Osteocyte (in vitro differentiated cells): ENCODE data around the gene TSPAN7. TPM values are rescaled to one million over a fixed set of nuclear protein-coding genes. Genes with fewer than 3 reads are reported as not detected.

Experiments
- DNase-seq: peaks from one replicate; pipeline ENCODE4 v3.0.0; 2021; ENCODE audit warnings: mixed read lengths; ENCODE audit not compliant: unreplicated experiment; ENCODE audit errors: extremely low spot score
- H3K27ac Mint-ChIP-seq: one replicate; pipeline ENCODE4 v1.8.0; 2021; ENCODE audit warnings: mild to moderate bottlenecking, mixed read lengths; ENCODE audit not compliant: unreplicated experiment
- H3K27me3 Mint-ChIP-seq: one replicate; pipeline ENCODE4 v1.8.0; 2021; ENCODE audit warnings: mixed read lengths; ENCODE audit not compliant: unreplicated experiment
- H3K36me3 Mint-ChIP-seq: one replicate; pipeline ENCODE4 v1.8.0; 2021; ENCODE audit warnings: mixed read lengths; ENCODE audit not compliant: unreplicated experiment
- H3K4me1 Mint-ChIP-seq: one replicate; pipeline ENCODE4 v1.8.0; 2021; ENCODE audit warnings: mixed read lengths; ENCODE audit not compliant: unreplicated experiment
- H3K4me3 Mint-ChIP-seq: one replicate; pipeline ENCODE4 v1.8.0; 2021; ENCODE audit warnings: mild to moderate bottlenecking, moderate library complexity, mixed read lengths; ENCODE audit not compliant: unreplicated experiment
- H3K9me3 Mint-ChIP-seq: one replicate; pipeline ENCODE4 v1.8.0; 2021; ENCODE audit warnings: mixed read lengths; ENCODE audit not compliant: unreplicated experiment
- total RNA-seq: library from RNA; stranded (reverse); gene quantifications from 2 replicates; pipeline ENCODE4 v1.2.1, GENCODE V29; 2021
- TF ChIP-seq, protein P1 (sequence below): fragments of 200-600 bp; sonication (generic); IDR thresholded peaks from 2 replicates; pipeline ENCODE4 v1.5.0; 2021; ENCODE audit warnings: antibody characterized with exemption, mild to moderate bottlenecking, moderate library complexity

Gene TSPAN7
- total RNA-seq, 1 donor from 2014 or later: 0.40 TPM

DNA sequence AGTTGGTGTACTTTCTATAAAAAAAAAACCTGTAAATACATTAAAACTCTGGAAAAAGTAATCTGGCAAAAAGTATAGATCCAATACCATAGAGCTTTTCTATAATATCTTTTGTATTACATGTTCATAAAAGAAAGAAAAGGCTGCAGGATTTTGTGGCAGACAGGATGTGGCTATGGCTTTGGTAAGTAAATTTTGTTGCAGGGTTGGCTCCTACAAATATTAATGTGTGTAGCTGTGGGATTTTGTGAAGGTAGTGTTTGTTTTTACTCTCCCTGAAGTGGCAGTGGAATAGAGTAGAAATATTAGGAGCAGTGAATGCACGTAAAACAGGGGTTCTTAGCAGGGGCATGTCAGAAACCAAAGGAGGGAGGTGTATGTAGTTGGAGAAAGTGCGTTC, 84.8 kb downstream of the TSPAN7 start:
- Mint-ChIP-seq H3K27ac (no peak overlapping the region), H3K4me1 (no peaks in the 10 kb centered on the region), H3K36me3 (no peaks in the 10 kb centered on the region), H3K9me3 (no peaks in the 10 kb centered on the region), H3K4me3 (no peak overlapping the region), H3K27me3 (peaks cover 3% of the 10 kb centered on the region)
- no peak for DNase-seq
- TF ChIP-seq, protein P1, sequence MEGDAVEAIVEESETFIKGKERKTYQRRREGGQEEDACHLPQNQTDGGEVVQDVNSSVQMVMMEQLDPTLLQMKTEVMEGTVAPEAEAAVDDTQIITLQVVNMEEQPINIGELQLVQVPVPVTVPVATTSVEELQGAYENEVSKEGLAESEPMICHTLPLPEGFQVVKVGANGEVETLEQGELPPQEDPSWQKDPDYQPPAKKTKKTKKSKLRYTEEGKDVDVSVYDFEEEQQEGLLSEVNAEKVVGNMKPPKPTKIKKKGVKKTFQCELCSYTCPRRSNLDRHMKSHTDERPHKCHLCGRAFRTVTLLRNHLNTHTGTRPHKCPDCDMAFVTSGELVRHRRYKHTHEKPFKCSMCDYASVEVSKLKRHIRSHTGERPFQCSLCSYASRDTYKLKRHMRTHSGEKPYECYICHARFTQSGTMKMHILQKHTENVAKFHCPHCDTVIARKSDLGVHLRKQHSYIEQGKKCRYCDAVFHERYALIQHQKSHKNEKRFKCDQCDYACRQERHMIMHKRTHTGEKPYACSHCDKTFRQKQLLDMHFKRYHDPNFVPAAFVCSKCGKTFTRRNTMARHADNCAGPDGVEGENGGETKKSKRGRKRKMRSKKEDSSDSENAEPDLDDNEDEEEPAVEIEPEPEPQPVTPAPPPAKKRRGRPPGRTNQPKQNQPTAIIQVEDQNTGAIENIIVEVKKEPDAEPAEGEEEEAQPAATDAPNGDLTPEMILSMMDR: no peak

DNA sequence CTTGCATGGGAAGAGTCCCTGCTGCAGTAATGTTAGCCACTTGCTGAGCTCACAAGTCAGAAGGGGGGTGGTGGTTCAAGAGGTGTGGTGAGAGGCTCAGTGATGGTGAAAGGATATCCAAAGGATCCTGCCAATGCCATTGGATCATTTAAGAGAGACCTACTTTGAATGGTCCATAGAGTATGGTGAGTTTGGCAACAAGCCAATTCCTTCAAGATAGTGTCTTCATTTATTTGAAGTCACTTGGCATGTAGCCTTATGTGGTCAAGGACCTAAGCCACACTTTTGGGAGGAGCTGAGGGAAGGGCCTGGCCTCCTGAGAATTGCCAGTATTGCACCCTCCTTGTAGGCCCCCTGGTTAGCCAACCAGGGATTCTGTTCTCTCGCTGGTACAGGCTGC, 87.9 kb downstream of the TSPAN7 start:
- no peak overlapping the region for H3K27ac Mint-ChIP-seq
- TF ChIP-seq, protein P1: no peak
- H3K36me3 Mint-ChIP-seq: no peaks in the 10 kb centered on the region
- H3K4me1 Mint-ChIP-seq: no peaks in the 10 kb centered on the region
- no peak for DNase-seq
- H3K4me3 Mint-ChIP-seq: no peak overlapping the region
- H3K27me3 Mint-ChIP-seq: peaks cover 3% of the 10 kb centered on the region
- no peaks in the 10 kb centered on the region for H3K9me3 Mint-ChIP-seq

DNA sequence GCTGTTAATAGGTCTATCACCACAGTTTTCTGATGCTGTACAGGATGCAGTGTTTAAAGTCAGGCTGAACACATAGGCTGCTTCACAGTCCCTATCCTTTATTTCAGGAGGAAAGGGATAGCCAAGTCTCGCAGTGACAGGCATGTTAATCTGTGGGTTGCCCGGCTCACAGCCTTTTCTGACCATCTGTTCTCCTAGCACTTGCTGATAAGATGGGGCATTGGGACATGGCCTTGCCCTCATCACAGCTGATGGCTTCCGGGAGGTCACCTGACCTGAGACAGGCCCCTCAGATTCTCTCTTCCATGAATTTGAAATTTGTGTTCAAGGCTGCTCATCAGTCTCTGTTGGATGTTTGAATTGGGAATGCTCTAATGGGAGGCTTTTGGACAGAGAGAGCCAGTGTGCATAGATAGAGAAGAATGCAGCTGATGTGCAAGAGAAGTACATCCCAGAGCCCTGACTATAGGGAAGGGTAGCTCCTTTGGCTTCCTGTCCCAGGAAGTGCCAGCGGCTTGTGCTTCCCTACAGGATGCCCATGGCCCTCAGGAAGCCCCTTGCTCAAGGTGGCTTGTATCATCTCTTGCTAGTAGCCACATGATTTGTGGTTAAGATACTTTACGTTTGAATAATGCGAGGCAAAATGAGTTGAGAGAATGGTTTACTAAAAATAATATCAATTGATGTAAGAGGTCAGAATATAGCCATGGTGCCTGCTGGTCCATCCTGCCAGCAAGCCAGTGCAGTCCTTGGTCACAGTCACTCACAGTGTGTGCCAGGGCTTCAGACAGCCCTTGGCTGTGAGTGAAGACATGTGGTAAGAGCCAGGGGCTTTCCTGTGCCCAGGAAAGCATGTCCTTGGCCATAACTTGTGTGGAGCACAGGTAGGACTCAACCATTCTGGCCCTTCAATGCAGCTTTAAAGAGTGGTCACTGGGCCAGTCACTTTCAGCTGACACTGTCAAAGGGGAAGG, 88.6 kb downstream of the TSPAN7 start:
- TF ChIP-seq, protein P1: no peak
- H3K36me3 Mint-ChIP-seq: no peaks in the 10 kb centered on the region
- H3K4me3 Mint-ChIP-seq: no peak overlapping the region
- no peak overlapping the region for H3K27ac Mint-ChIP-seq
- no peaks in the 10 kb centered on the region for H3K4me1 Mint-ChIP-seq
- H3K27me3 Mint-ChIP-seq: no peaks in the 10 kb centered on the region
- DNase-seq: no peak
- no peaks in the 10 kb centered on the region for H3K9me3 Mint-ChIP-seq

DNA sequence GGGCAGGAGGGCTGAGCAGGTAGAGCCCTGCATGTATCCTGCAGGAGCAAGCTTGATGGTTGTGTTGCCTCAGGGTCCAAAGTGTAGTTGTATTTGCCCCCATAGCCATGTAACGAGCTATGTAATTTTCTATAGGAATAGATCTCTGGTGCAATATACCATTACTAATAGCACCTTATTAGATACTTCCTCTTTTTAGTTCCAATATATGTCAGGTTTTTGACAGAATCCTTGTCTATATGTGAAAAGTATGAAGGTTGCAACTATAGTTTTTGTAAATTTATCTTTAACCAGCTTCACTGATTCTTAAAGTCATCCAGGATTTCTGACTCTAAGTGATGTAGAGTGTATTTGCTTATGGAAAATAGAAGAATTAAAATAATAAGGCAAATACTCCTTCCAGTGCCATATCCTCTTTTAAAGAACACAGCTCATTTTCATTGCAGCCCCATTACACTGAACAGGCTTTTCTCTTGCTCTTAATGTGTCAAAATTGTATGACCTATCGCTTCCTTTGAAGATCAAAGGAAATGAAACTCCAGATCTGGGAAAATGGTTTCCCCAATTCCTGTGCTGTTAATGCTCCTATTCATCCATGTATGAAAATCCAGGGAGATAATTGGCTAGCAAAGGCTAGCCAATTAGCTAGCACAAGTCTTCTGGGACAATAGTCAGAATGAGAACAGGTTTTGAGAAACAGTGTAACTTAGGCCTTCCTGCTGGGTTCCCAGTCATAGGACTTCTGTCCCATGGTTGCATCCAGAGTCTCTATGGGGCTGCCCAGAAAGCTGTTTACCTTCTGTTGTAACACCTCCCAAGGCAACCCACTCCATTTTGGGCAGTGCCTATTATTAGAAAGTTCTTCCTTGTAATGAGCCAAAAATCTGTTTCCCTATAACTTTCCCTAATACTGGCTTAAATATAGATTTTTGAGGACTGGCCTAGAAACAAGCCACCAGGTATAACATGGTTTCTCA, 90.6 kb downstream of the TSPAN7 start:
- Mint-ChIP-seq H3K27ac (no peak overlapping the region), H3K4me3 (no peak overlapping the region), H3K27me3 (no peaks in the 10 kb centered on the region), H3K4me1 (no peaks in the 10 kb centered on the region), H3K9me3 (no peaks in the 10 kb centered on the region), H3K36me3 (no peaks in the 10 kb centered on the region)
- TF ChIP-seq, protein P1: no peak
- DNase-seq: no peak
